Colonic mucosa (tissue), 4 donors: ENCODE results near the gene AUTS2. TPM values are rescaled to one million over a fixed set of nuclear protein-coding genes. Genes with fewer than 3 reads are reported as not detected.

Experiments used
- DNase-seq: peaks from one replicate; pipeline ENCODE4 v3.0.0-alpha.2; 2020
- H3K27ac ChIP-seq: fragments of 200-600 bp; one replicate; pipeline ENCODE4 v1.8.0; 2021
- H3K27me3 ChIP-seq: fragments of 200-600 bp; one replicate; pipeline ENCODE4 v1.8.0; 2021
- H3K36me3 ChIP-seq: fragments of 200-600 bp; one replicate; pipeline ENCODE4 v1.8.0; 2021
- H3K4me1 ChIP-seq: fragments of 200-600 bp; one replicate; pipeline ENCODE4 v1.8.0; 2021; ENCODE audit warnings: mild to moderate bottlenecking
- H3K4me3 ChIP-seq: fragments of 200-600 bp; one replicate; pipeline ENCODE4 v1.8.0; 2021
- H3K9ac ChIP-seq, 2 donors: one replicate each; pipeline ENCODE4 v1.7.0; 2013; ENCODE audit warnings: control low read depth in 2 of 2, low read depth in 2 of 2, low read length in 2 of 2
- H3K9me3 ChIP-seq: fragments of 200-600 bp; one replicate; pipeline ENCODE4 v1.8.0; 2021
- intact Hi-C: fragments of 100-400 bp; cut with DNase I; formaldehyde crosslinking; loops from one replicate; pipeline ENCODE4 v1.14.1; 2022
- total RNA-seq, 2 donors: library from RNA; stranded (reverse); fragmentation: NEBNext Ultra II Directional in 1 of 2; extraction: Animal tissue kit (Norgen Biotek cat#: 25700) in 1 of 2; gene quantifications; one replicate each; pipeline ENCODE4 v1.2.1, GENCODE V29; 2021
- TF ChIP-seq, protein P1 (sequence below): fragments of 200-600 bp; IDR thresholded peaks from one replicate; pipeline ENCODE4 v1.8.0; 2022; ENCODE audit warnings: antibody characterized with exemption, mild to moderate bottlenecking
- donor health status: healthy.
- donor health status: DM: no; HTN: no; CAD: no.
- donor health status: DM: no; HTN: no; CAD: no.

Gene AUTS2
- total RNA-seq, 2 donors from 2014 or later: 39.8 to 42.3 TPM

DNA sequence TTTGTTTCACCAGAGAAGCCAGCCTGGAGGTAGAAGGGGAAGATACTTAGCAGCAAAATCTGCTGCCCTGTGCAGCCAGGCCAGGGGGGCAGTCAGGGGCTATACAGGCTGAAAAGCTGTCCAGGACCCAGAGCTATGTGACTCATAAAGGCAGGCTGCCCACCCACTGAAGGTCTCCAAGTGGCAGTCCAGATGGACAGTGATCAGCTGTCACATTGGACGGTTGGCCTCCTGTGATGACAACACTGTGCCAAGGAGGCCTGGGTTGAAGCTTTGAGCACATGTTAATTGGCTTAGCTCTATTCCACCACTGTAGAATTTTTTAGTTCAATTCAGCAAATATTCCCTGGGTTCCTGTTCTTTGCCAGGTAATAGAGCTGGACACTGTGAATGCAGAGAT lies 956.4 kb downstream of the AUTS2 start:
- TF ChIP-seq, protein P1, sequence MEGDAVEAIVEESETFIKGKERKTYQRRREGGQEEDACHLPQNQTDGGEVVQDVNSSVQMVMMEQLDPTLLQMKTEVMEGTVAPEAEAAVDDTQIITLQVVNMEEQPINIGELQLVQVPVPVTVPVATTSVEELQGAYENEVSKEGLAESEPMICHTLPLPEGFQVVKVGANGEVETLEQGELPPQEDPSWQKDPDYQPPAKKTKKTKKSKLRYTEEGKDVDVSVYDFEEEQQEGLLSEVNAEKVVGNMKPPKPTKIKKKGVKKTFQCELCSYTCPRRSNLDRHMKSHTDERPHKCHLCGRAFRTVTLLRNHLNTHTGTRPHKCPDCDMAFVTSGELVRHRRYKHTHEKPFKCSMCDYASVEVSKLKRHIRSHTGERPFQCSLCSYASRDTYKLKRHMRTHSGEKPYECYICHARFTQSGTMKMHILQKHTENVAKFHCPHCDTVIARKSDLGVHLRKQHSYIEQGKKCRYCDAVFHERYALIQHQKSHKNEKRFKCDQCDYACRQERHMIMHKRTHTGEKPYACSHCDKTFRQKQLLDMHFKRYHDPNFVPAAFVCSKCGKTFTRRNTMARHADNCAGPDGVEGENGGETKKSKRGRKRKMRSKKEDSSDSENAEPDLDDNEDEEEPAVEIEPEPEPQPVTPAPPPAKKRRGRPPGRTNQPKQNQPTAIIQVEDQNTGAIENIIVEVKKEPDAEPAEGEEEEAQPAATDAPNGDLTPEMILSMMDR: no peak
- intact Hi-C loops: no loop called here
- no peak overlapping the region for H3K4me3 ChIP-seq
- H3K9me3 ChIP-seq: no peaks in the 10 kb centered on the region
- no peak overlapping the region for H3K27ac ChIP-seq
- no peaks in the 10 kb centered on the region for H3K36me3 ChIP-seq
- no peaks in the 10 kb centered on the region for H3K27me3 ChIP-seq
- DNase-seq: no peak
- H3K4me1 ChIP-seq: no peaks in the 10 kb centered on the region
- H3K9ac ChIP-seq: no peak overlapping the region

DNA sequence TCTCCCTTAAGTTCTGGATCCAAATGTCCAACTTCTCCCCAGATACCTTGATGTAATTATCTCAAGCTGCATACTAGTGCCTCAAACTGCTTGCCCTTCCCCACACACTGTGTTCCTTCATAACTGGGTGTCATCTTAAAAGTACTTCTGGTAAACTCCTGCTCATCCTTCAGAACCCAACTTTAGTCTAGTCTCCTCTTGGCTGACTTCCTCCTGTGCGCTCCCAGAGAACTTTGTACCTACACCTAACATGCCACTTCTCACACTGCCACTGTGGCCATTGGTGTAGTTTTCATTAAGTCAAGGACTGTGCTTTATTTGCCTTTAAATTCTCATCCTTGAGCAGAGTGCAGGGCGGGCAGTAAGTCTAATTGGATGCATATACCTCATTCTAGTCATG lies 958.5 kb downstream of the AUTS2 start:
- H3K9me3 ChIP-seq: no peaks in the 10 kb centered on the region
- H3K4me1 ChIP-seq: no peaks in the 10 kb centered on the region
- no peak overlapping the region for H3K4me3 ChIP-seq
- H3K36me3 ChIP-seq: no peaks in the 10 kb centered on the region
- H3K27me3 ChIP-seq: no peaks in the 10 kb centered on the region
- intact Hi-C loops: no loop called here
- no peak overlapping the region for H3K27ac ChIP-seq
- DNase-seq: no peak
- no peak overlapping the region for H3K9ac ChIP-seq
- TF ChIP-seq, protein P1: no peak

DNA sequence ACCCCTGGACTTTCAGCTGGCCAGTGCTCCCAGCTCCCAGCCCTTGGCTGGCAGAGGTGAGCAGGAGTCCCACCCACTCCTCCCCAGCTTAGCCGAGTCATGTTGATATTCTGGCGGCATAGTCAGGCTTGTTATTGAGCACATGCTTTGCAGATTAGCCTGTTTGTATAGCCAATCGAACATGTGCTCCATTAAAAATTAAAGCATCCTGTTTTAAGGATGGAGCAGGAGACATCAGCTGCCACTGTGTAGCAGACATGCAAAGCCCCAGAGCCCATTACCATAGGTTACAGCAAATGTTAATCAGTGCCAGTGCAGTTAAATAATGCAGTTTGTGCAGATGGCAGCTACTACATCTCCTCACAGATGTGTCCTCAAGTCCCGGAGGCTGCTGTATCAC lies 959.1 kb downstream of the AUTS2 start:
- intact Hi-C loops: no loop called here
- H3K4me3 ChIP-seq: no peak overlapping the region
- no peak overlapping the region for H3K27ac ChIP-seq
- TF ChIP-seq, protein P1: no peak
- H3K4me1 ChIP-seq: no peaks in the 10 kb centered on the region
- no peaks in the 10 kb centered on the region for H3K27me3 ChIP-seq
- no peaks in the 10 kb centered on the region for H3K9me3 ChIP-seq
- no peak overlapping the region for H3K9ac ChIP-seq
- H3K36me3 ChIP-seq: no peaks in the 10 kb centered on the region
- DNase-seq: no peak

DNA sequence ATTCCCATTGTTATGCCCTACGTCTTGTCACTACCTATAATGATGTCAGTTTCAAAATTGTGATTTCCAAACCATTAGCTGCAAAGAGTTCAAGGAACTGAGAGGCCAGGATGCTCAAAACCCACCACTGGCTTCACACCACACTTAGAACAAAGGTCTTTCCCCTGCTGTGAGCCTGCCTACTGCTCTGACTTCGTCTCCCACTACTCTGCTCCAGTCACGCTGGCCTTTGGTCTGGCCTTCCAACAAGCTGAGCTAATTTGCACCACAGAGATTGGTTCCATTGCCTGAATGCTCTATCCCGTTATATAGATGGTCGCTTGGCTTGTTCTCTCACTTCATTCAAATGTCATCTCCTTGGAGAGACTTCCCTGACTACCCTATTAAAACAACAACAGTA lies 961.5 kb downstream of the AUTS2 start:
- DNase-seq: no peak
- Histone ChIP-seq H3K9ac (no peak overlapping the region), H3K36me3 (no peaks in the 10 kb centered on the region), H3K27ac (no peak overlapping the region), H3K9me3 (no peaks in the 10 kb centered on the region), H3K4me3 (no peak overlapping the region), H3K4me1 (no peaks in the 10 kb centered on the region), H3K27me3 (no peaks in the 10 kb centered on the region)
- intact Hi-C loops: no loop called here
- TF ChIP-seq, protein P1: no peak

DNA sequence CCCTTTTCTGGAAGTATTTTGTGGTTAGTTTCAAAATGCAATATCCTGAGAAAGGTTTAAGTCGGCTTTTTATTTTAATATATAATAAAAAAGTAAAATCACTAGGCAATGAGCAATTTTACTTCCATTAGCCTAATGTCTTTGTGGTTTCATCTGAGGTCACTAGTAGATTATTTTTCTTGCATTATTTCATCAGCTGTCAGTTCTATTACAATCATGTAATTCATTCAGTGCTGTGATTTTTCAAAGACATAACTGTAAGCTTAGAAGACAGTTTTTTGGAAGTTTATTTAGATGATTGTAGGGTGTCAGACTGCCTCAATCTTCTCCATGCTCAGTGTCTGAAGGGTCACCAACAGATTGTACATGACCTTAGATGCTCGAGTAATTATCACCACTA lies 965.7 kb downstream of the AUTS2 start:
- Histone ChIP-seq H3K27ac (no peak overlapping the region), H3K9ac (no peak overlapping the region), H3K36me3 (no peaks in the 10 kb centered on the region), H3K27me3 (no peaks in the 10 kb centered on the region), H3K4me3 (no peak overlapping the region), H3K9me3 (no peaks in the 10 kb centered on the region), H3K4me1 (no peaks in the 10 kb centered on the region)
- TF ChIP-seq, protein P1: no peak
- no peak for DNase-seq
- intact Hi-C loops: no loop called here
